Fibroblast of skin of abdomen (primary cell): ENCODE results near the gene SIRPB1. TPM values are rescaled to one million over a fixed set of nuclear protein-coding genes. Genes with fewer than 3 reads are reported as not detected.
"Not testable (repeated sequence)": the region's sequence is repeated elsewhere in the genome, so short reads cannot be mapped to it uniquely, and the experiment has no call there.

ENCODE experiments used
- DNase-seq: peaks from one replicate; pipeline ENCODE4 v3.0.0-alpha.2; 2013
- polyA plus RNA-seq, 2 experiments: library from polyadenylated mRNA; unstranded; fragments of 120-200 nt; gene quantifications; one replicate each; pipeline ENCODE4 v1.2.1, GENCODE V29; 2013; ENCODE audit not compliant: insufficient read length in 2 of 2

The SIRPB1 gene
- polyA plus RNA-seq (2013, experiment 1 of 2; ENCODE audit: insufficient read length) = 2.4 TPM
- polyA plus RNA-seq (2013, experiment 2 of 2; ENCODE audit: insufficient read length) = 2.3 TPM

DNA sequence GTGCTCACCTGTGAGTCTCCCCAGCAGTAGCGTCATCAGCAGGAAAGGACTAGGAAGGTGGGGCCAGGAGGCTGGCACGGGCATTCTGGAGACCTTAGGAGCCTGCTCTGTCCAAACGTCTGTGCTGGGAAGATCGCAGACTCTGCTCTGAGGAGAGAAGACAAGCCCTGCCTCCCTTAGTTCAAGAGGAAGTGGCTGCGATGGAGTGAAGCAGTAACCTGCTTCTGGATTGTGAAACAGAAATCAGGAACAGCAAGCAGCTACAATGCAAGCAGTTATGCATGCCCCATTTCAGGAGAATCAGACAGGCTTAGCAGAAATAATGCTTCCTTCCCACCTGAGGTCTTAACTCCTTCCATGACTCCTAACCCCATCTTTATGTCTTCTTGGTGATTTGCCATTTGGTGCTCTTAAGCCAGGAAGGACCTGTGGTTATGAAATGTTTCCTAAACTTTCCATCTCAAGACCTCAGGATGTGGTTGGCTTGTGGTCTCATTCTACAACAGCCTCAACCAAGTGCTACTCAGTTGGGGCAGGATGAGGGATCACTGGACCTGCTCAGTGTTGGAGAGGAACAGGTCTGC is at the start of gene SIRPB1:
Gene SIRPB1 (minus strand): TSS at position 149 of the 584 bp plus-strand sequence. CDS start 65 bp downstream, at position 84.
- DNase-seq = no peak

- DNase-seq = no peak
Measured at GRCh38 chr20:1669304-1669703, 49.5 kb upstream of the SIRPB1 start.

GRCh38 chr20:1667502-1668085 is 47.8 kb upstream of the SIRPB1 start:
- no peak for DNase-seq

DNA sequence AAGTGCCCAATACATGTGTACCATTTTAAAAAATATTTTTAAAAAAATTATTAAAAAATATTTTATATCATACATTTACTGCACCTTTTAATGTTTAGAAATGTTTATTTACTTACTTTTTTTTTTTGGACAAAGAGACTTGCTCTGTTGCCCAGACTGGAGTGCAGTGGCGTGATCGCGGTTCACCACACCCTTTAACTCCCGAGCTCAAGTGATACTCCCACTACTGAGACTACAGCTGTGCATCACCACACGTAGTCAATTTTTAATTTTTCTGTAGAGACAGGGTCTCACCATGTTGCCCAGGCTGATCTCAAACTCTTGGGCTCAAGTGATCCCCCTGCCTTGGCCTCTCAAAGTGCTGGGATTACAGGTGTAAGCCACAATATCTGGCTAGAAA is 47.0 kb upstream of the SIRPB1 start:
- no peak for DNase-seq

- no peak for DNase-seq
Measured at GRCh38 chr20:1665345-1665744, 45.5 kb upstream of the SIRPB1 start.

GRCh38 chr20:1664911-1665310 is 45.1 kb upstream of the SIRPB1 start:
- no peak for DNase-seq

DNA sequence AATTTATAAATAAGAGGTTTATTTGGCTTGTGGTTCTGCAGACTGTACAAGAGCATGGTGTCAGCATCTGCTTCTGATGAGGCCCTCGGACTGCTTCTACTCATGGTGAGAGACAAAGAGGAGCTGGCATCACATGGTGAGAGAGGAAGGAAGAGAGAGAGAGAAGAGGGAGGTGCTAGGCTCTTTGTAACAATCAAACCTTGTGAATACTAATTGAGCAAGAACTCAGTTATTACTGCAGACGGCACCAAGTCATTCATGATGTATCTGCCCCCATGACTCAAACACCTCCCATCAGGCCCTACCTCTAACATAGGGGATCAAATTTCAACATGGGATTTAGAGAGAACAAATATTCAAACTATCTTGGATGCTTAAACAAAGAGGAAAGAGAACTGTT is 44.1 kb upstream of the SIRPB1 start:
- DNase-seq = peak; percentile 5

DNA sequence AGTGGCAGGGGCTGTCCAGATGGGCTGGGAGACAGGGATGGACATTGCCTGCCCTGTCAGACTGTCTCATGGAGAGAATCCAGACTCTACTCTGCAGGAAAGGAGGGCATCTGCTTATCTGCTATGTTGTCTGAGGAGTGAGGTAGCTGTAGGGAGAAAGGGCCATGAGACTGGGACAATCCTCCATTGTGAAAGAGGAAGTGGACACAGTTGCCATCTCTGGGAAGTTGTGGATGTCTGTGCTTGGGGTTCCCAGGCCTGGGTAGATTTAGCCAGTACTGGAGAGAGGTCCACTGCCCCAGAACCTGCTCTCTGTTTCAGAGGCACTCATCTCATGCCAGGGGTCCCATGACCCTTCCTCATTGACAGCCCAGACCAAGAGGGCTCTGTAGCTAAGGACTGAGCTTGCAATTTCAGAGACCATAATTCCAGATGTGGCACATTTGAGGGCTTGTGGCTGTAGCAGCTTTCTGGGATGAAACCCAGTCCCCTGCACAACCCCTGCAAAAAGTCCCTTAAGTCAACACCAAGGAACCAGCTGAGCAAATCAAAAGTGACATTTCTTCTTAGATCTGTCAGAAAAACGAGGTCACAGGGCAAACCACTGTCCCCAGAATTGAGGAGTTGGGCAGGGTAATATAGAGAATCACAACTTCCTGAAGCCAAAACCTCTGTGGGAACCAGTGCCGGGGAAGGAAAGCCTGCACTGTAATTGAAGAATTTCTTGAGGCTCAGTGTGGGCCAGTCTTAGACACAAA is 41.9 kb upstream of the SIRPB1 start:
- DNase-seq = no peak

DNA sequence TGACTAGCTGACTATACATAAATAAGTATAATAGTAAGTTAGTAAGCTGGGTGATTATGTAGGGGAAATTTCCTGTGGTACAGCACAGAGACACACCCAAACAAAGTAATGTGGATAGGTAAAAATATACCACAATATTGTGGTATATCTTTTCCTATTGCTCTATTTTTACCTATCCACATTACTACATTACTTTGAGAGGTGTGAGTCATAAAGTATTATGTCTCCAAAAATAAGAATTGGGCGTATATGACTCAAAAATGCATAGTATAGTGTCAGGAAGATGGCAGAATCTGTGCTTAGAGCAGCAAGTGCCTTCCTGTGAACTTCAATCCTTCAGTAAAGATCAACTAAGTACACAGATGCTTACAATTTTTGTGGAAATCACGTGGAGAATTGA is 40.4 kb upstream of the SIRPB1 start:
- no peak for DNase-seq

- no peak for DNase-seq
Measured at GRCh38 chr20:1657556-1658334, 37.9 kb upstream of the SIRPB1 start, which contains the start of gene SIRPG. Gene SIRPG, minus strand, starts transcription at chr20:1657779. Its CDS starts 65 bp downstream, at chr20:1657714.

- no peak for DNase-seq
Measured at GRCh38 chr20:1656844-1657243, 37.0 kb upstream of the SIRPB1 start.

DNA sequence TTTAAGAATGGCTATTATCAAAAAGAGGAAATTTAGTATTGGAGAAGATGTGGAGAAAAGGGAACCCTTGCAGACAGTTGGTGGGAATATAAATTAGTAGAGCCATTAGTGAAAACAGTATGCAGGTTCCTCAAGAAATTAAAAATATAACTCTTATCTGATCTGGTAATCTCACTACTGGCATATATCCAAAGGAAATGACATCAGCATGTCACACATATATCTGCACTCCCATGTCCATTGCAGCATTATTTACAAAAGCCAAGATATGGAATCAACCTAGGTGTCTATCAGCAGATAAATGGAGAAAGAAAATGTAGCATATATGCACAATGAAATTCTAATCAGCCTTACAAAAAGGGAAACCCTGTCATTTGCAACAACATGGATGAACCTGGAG is 35.2 kb upstream of the SIRPB1 start:
- no peak for DNase-seq

- no peak for DNase-seq
Measured at GRCh38 chr20:1652960-1653359, 33.2 kb upstream of the SIRPB1 start.

GRCh38 chr20:1652104-1652503 is 32.3 kb upstream of the SIRPB1 start:
- no peak for DNase-seq

DNA sequence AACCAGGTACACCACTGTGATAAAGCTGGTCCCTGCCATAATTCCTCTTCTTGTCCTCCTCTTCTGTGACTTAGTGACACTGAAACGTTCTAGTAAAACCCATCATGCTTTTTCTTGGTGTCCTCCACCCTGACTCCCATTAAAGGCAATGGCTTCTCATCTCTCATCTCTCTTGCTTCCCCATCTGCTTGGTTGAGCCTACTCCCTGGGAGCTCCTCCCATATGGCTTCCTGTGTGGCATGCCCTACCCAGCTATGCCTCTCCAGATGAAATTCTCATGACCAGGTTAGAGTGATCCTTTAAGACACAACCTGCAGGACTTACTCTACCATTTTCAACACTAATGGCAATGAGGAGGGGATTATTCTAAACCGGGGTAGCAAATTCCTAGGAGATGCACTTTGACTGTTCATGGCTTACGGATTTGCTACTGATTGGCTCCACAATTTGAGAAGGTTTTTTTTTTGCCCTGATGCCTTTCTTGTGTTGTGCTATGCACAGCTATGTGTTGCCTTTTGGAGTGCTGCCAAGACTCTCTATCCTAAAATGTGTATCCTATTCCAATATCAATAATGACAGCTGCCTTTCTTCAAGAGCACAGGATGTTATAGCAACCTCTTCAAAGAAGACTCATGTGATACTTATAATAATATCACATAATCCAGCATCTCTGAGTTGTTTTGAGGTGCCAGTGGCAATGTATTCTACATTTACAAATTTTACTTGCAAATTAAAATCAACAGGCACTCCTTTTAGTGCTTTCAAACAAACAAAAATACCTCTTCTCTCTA is 31.7 kb upstream of the SIRPB1 start:
- DNase-seq = no peak

- no peak for DNase-seq
Measured at GRCh38 chr20:1648101-1648500, 28.3 kb upstream of the SIRPB1 start.

- no peak for DNase-seq
Measured at GRCh38 chr20:1646975-1647431, 27.2 kb upstream of the SIRPB1 start.

GRCh38 chr20:1644101-1644962 is 24.5 kb upstream of the SIRPB1 start:
- no peak for DNase-seq

- DNase-seq = not testable (repeated sequence)
Measured at GRCh38 chr20:1638643-1639042, 18.8 kb upstream of the SIRPB1 start.

- DNase-seq = no peak
Measured at GRCh38 chr20:1637755-1638154, 17.9 kb upstream of the SIRPB1 start.

- no peak for DNase-seq
Measured at GRCh38 chr20:1637226-1637625, 17.4 kb upstream of the SIRPB1 start.
